GM12878 (cell line): ENCODE results near the gene BRINP2. TPM values are rescaled to one million over a fixed set of nuclear protein-coding genes. Genes with fewer than 3 reads are reported as not detected.

ENCODE experiments used
- ATAC-seq: fragments of 200-7000 bp; cut with Tn5 transposase; 3 replicates; pipeline ENCODE4 v1.9.1; 2020; ENCODE audit warnings: mild to moderate bottlenecking, moderate library complexity
- BruUV-seq: library from RNA; stranded (reverse); fragments of 400-500 nt; replicated peaks from 2 replicates; lab custom pipeline; 2021; lab: Mats Ljungman, UMichigan
- CTCF ChIA-PET: fragments of 300-600 bp; sonication (Branson Sonifier 250); formaldehyde crosslinking; extraction: SDS; loops from one replicate; lab custom pipeline; 2021; ENCODE audit warnings: inconsistent platforms; lab: Yijun Ruan, JAX
- POLR2A ChIA-PET: fragments of 350-600 bp; formaldehyde crosslinking; extraction: SDS; loops from one replicate; lab custom pipeline; 2021; ENCODE audit warnings: inconsistent platforms; lab: Charles Lee
- RAD21 ChIA-PET: fragments of 300-600 bp; sonication (Branson Sonifier 250); formaldehyde crosslinking; loops from one replicate; lab custom pipeline; 2023; ENCODE audit warnings: antibody characterized with exemption; ENCODE audit not compliant: unreplicated experiment; lab: Charles Lee
- SMC1A ChIA-PET: fragments of 300-600 bp; sonication (Branson Sonifier 250); formaldehyde crosslinking; loops from one replicate; lab custom pipeline; 2023; ENCODE audit not compliant: unreplicated experiment, uncharacterized antibody; lab: Charles Lee
- DNase-seq: peaks from one replicate; pipeline ENCODE4 v3.0.0-alpha.2; 2011; ENCODE audit warnings: low read depth, low spot score
- FAIRE-seq: peaks from 3 replicates; lab custom pipeline; 2011; peaks lifted over from hg19 to GRCh38; lab: Jason Lieb, UNC
- H2AFZ ChIP-seq: 2 replicates; pipeline ENCODE4 v1.6.0; 2011; ENCODE audit warnings: low read depth, low read length, control low read depth; ENCODE audit not compliant: control insufficient read depth
- H3K27ac ChIP-seq: 2 replicates; pipeline ENCODE4 v1.5.1; 2011; ENCODE audit warnings: control low read depth; ENCODE audit not compliant: control insufficient read depth, insufficient read depth
- H3K27me3 ChIP-seq, 2 experiments: replicated peaks in 1 of 2; 2 replicates each; pipeline versions ENCODE4 v1.6.0 to v1.6.1; 2011; ENCODE audit warnings: low read length in 1 of 2; ENCODE audit not compliant: control insufficient read depth in 2 of 2, insufficient read depth in 2 of 2
- H3K36me3 ChIP-seq, 2 experiments: 2 replicates each; pipeline ENCODE4 v1.5.1; 2011; ENCODE audit warnings: low read length in 1 of 2; ENCODE audit not compliant: control insufficient read depth in 2 of 2, insufficient read depth in 2 of 2
- H3K4me1 ChIP-seq: 2 replicates; pipeline ENCODE4 v1.6.1; 2011; ENCODE audit warnings: mild to moderate bottlenecking, low read length, moderate library complexity, mixed read lengths; ENCODE audit not compliant: control insufficient read depth, insufficient read depth
- H3K4me2 ChIP-seq: 2 replicates; pipeline ENCODE4 v1.6.0; 2011; ENCODE audit warnings: control low read depth; ENCODE audit not compliant: control insufficient read depth, insufficient read depth
- H3K4me3 ChIP-seq: fragments of 200-600 bp; sonication (generic); 2 replicates; pipeline ENCODE4 v1.5.1; 2016
- H3K79me2 ChIP-seq: 2 replicates; pipeline ENCODE4 v1.6.0; 2011; ENCODE audit warnings: low read length; ENCODE audit not compliant: control insufficient read depth, insufficient read depth
- H3K9ac ChIP-seq: 2 replicates; pipeline ENCODE4 v1.8.0; 2011; ENCODE audit warnings: low read length, control low read depth, mixed read lengths; ENCODE audit not compliant: control insufficient read depth, insufficient read depth
- H3K9me3 ChIP-seq: replicated peaks from 3 replicates; pipeline ENCODE4 v1.5.1; 2011; ENCODE audit warnings: mild to moderate bottlenecking, low read length; ENCODE audit not compliant: control insufficient read depth, insufficient read depth
- H4K20me1 ChIP-seq: 2 replicates; pipeline ENCODE4 v1.6.0; 2011; ENCODE audit not compliant: control insufficient read depth, insufficient read depth
- EGR1 ChIP-seq, 2 experiments: IDR thresholded peaks; 1 replicate in 1 of 2; 2 replicates in 1 of 2; pipeline ENCODE4 v1.6.1; 2011 to 2012; ENCODE audit warnings: low read depth in 2 of 2, low read length in 2 of 2, borderline replicate concordance in 1 of 2, mild to moderate bottlenecking in 1 of 2, moderate library complexity in 1 of 2
- NRF1 ChIP-seq: conservative IDR thresholded peaks from 2 replicates; pipeline ENCODE4 v1.6.1; 2011; ENCODE audit warnings: mild to moderate bottlenecking, low read depth, low read length, improper control_type of control experiment
- RBBP5 ChIP-seq: fragments of 200-600 bp; sonication (generic); conservative IDR thresholded peaks from 2 replicates; pipeline ENCODE4 v1.6.1; 2016
- SUPT20H ChIP-seq: IDR thresholded peaks from 2 replicates; pipeline ENCODE4 v1.6.1; 2011; ENCODE audit warnings: low read depth, mild to moderate bottlenecking, low read length, moderate library complexity, borderline replicate concordance; ENCODE audit not compliant: control insufficient read depth
- ZNF207 ChIP-seq: fragments of 450-650 bp; IDR thresholded peaks from 2 replicates; pipeline ENCODE4 v1.6.1; 2014; ENCODE audit warnings: antibody characterized with exemption, mild to moderate bottlenecking, borderline replicate concordance
- ZNF384 ChIP-seq: IDR thresholded peaks from 2 replicates; pipeline ENCODE4 v1.6.1; 2012; ENCODE audit warnings: low read depth, mild to moderate bottlenecking, low read length, improper control_type of control experiment, borderline replicate concordance
- ZSCAN29 ChIP-seq: fragments of 450-650 bp; IDR thresholded peaks from 2 replicates; pipeline ENCODE4 v1.6.1; 2017; ENCODE audit warnings: mild to moderate bottlenecking, moderate library complexity
- WGBS: methylation state at CpG from one replicate; pipeline ENCODE4 v1.1.6; 2016; ENCODE audit warnings: low lambda C conversion rate; ENCODE audit not compliant: insufficient replicate concordance, insufficient coverage; ENCODE audit errors: missing lambda C conversion rate; 5-methylcytosine and 5-hydroxymethylcytosine counted together
- in situ Hi-C: fragments of 300-500 bp; cut with MboI; formaldehyde crosslinking; loops from 9 replicates; pipeline ENCODE4 v1.14.3; 2018; ENCODE audit warnings: mixed read lengths
- intact Hi-C: fragments of 100-400 bp; cut with micrococcal nuclease; formaldehyde crosslinking; loops from one replicate; pipeline ENCODE4 v1.14.2; 2022; ENCODE audit not compliant: unreplicated experiment
- polyA plus RNA-seq, 11 experiments: library from polyadenylated mRNA; depleted of rRNA in 4 of 11; unstranded in 6 of 11; stranded (reverse) in 5 of 11; fragments of >200 nt; fragmentation: Nextera tagmentation in 4 of 11; fragmentation: Illumina TruSeq in 1 of 11; extraction: Ambion mirVana in 4 of 11; extraction: Trizol in 1 of 11; gene quantifications; 1 replicate in 1 of 11; 2 replicates in 10 of 11; pipeline versions ENCODE4 v1.2.1 to v1.2.3, GENCODE V29; 2011 to 2016; ENCODE audit warnings: inconsistent platforms in 2 of 11, missing spikeins in 2 of 11, low read depth in 1 of 11
- total RNA-seq, 4 experiments: library from RNA; depleted of rRNA in 3 of 4; stranded (reverse); fragments of >200 nt in 3 of 4; fragmentation: Illumina TruSeq in 1 of 4; extraction: Trizol in 1 of 4; gene quantifications; 2 replicates each; pipeline versions ENCODE4 v1.2.1 to v1.2.3, GENCODE V29; 2013 to 2021
- TF ChIP-seq, protein P1 (sequence below): fragments of 450-650 bp; conservative IDR thresholded peaks from 2 replicates; pipeline ENCODE4 v1.6.1; 2017; ENCODE audit warnings: mild to moderate bottlenecking, moderate library complexity
- TF ChIP-seq, protein P2 (sequence below): IDR thresholded peaks from 2 replicates; pipeline ENCODE4 v1.6.1; 2012; ENCODE audit warnings: improper control_type of control experiment, low read depth, low read length; ENCODE audit not compliant: insufficient replicate concordance

The BRINP2 gene
- total and polyA plus RNA-seq, 10 of the 15 experiments (the other 5 are each of a cell fraction or from before 2014, with no cell fraction given): 0.03 TPM; not detected in 9

- FAIRE-seq (no peak), ATAC-seq (no peak), DNase-seq (no peak)
- ChIA-PET CTCF (no interaction called here), POLR2A (no interaction called here), RAD21 (no interaction called here), SMC1A (no interaction called here)
- WGBS: 33% methylated on average over 11 of the region's 11 CpGs
- H4K20me1 ChIP-seq: no peaks in the 10 kb centered on the region
- H3K4me2 ChIP-seq: no peak overlapping the region
- no peaks in the 10 kb centered on the region for H3K79me2 ChIP-seq
- H3K9ac ChIP-seq: no peak overlapping the region
- H3K36me3 ChIP-seq: no peaks in the 10 kb centered on the region
- intact Hi-C loops (no loop called here), in situ Hi-C loops (no loop called here)
- no peaks in the 10 kb centered on the region for H3K4me1 ChIP-seq
- TF ChIP-seq, protein P1, sequence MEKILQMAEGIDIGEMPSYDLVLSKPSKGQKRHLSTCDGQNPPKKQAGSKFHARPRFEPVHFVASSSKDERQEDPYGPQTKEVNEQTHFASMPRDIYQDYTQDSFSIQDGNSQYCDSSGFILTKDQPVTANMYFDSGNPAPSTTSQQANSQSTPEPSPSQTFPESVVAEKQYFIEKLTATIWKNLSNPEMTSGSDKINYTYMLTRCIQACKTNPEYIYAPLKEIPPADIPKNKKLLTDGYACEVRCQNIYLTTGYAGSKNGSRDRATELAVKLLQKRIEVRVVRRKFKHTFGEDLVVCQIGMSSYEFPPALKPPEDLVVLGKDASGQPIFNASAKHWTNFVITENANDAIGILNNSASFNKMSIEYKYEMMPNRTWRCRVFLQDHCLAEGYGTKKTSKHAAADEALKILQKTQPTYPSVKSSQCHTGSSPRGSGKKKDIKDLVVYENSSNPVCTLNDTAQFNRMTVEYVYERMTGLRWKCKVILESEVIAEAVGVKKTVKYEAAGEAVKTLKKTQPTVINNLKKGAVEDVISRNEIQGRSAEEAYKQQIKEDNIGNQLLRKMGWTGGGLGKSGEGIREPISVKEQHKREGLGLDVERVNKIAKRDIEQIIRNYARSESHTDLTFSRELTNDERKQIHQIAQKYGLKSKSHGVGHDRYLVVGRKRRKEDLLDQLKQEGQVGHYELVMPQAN: no peak
- TF ChIP-seq RBBP5 (no peak), NRF1 (no peak), ZSCAN29 (no peak), ZNF207 (no peak), SUPT20H (no peak), EGR1 (IDR thresholded peaks at IDR 0.05; ENCODE audit: borderline replicate concordance in 1 of 2, low read depth in 2 of 2, low read length in 2 of 2) (no peak), ZNF384 (no peak)
- TF ChIP-seq, protein P2, sequence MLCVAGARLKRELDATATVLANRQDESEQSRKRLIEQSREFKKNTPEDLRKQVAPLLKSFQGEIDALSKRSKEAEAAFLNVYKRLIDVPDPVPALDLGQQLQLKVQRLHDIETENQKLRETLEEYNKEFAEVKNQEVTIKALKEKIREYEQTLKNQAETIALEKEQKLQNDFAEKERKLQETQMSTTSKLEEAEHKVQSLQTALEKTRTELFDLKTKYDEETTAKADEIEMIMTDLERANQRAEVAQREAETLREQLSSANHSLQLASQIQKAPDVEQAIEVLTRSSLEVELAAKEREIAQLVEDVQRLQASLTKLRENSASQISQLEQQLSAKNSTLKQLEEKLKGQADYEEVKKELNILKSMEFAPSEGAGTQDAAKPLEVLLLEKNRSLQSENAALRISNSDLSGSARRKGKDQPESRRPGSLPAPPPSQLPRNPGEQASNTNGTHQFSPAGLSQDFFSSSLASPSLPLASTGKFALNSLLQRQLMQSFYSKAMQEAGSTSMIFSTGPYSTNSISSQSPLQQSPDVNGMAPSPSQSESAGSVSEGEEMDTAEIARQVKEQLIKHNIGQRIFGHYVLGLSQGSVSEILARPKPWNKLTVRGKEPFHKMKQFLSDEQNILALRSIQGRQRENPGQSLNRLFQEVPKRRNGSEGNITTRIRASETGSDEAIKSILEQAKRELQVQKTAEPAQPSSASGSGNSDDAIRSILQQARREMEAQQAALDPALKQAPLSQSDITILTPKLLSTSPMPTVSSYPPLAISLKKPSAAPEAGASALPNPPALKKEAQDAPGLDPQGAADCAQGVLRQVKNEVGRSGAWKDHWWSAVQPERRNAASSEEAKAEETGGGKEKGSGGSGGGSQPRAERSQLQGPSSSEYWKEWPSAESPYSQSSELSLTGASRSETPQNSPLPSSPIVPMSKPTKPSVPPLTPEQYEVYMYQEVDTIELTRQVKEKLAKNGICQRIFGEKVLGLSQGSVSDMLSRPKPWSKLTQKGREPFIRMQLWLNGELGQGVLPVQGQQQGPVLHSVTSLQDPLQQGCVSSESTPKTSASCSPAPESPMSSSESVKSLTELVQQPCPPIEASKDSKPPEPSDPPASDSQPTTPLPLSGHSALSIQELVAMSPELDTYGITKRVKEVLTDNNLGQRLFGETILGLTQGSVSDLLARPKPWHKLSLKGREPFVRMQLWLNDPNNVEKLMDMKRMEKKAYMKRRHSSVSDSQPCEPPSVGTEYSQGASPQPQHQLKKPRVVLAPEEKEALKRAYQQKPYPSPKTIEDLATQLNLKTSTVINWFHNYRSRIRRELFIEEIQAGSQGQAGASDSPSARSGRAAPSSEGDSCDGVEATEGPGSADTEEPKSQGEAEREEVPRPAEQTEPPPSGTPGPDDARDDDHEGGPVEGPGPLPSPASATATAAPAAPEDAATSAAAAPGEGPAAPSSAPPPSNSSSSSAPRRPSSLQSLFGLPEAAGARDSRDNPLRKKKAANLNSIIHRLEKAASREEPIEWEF: no peak
- H3K27ac ChIP-seq: no peak overlapping the region
- H3K9me3 ChIP-seq: no peaks in the 10 kb centered on the region
- H2AFZ ChIP-seq: no peak overlapping the region
- no peaks in the 10 kb centered on the region for H3K27me3 ChIP-seq
- H3K4me3 ChIP-seq: no peak overlapping the region
- BruUV-seq: no TSS peak
Measured at GRCh38 chr1:177305040-177306018, 134.6 kb downstream of the BRINP2 start.
